Measurements from ENCODE around the gene CTBP2.

The CTBP2 gene

GRCh38 chr10:125011926-125012705, 148.2 kb downstream of the CTBP2 start:
- DNase-seq (ENCODE audit: low read depth in 1 of 2, low spot score in 1 of 2): no peak

- no peak for DNase-seq (ENCODE audit: low read depth in 1 of 2, low spot score in 1 of 2)
Measured at GRCh38 chr10:125011171-125011925, 149.0 kb downstream of the CTBP2 start.

- no peak for DNase-seq (ENCODE audit: low read depth in 1 of 2, low spot score in 1 of 2)
Measured at GRCh38 chr10:125010362-125010761, 150.0 kb downstream of the CTBP2 start.

- DNase-seq (ENCODE audit: low read depth in 1 of 2, low spot score in 1 of 2): no peak
Measured at GRCh38 chr10:125009661-125010161, 150.7 kb downstream of the CTBP2 start.

- DNase-seq (ENCODE audit: low read depth in 1 of 2, low spot score in 1 of 2): no peak
Measured at GRCh38 chr10:125008689-125009638, 151.4 kb downstream of the CTBP2 start.

GRCh38 chr10:125007436-125007835, 152.9 kb downstream of the CTBP2 start:
- DNase-seq (ENCODE audit: low read depth in 1 of 2, low spot score in 1 of 2): no peak

GRCh38 chr10:125006921-125007426, 153.4 kb downstream of the CTBP2 start:
- DNase-seq (ENCODE audit: low read depth in 1 of 2, low spot score in 1 of 2): no peak

- DNase-seq (ENCODE audit: low read depth in 1 of 2, low spot score in 1 of 2): no peak
Measured at GRCh38 chr10:125006188-125006680, 154.1 kb downstream of the CTBP2 start.

GRCh38 chr10:125005312-125006187, 154.8 kb downstream of the CTBP2 start:
- DNase-seq (ENCODE audit: low read depth in 1 of 2, low spot score in 1 of 2): no peak

GRCh38 chr10:125004571-125005311, 155.6 kb downstream of the CTBP2 start:
- DNase-seq (ENCODE audit: low read depth in 1 of 2, low spot score in 1 of 2): no peak

- no peak for DNase-seq (ENCODE audit: low read depth in 1 of 2, low spot score in 1 of 2)
Measured at GRCh38 chr10:125003901-125004467, 156.4 kb downstream of the CTBP2 start.

GRCh38 chr10:125003146-125003900, 157.0 kb downstream of the CTBP2 start:
- DNase-seq (ENCODE audit: low read depth in 1 of 2, low spot score in 1 of 2): no peak

GRCh38 chr10:125002423-125003145, 157.8 kb downstream of the CTBP2 start:
- no peak for DNase-seq (ENCODE audit: low read depth in 1 of 2, low spot score in 1 of 2)

GRCh38 chr10:125002047-125002422, 158.3 kb downstream of the CTBP2 start:
- DNase-seq (ENCODE audit: low read depth in 1 of 2, low spot score in 1 of 2): no peak

GRCh38 chr10:125001313-125002046, 158.9 kb downstream of the CTBP2 start:
- DNase-seq (ENCODE audit: low read depth in 1 of 2, low spot score in 1 of 2): no peak

Data from activated CD4-positive, alpha-beta T cell treated with anti-CD3 and anti-CD28 coated beads, Interleukin-2, amount 50 U/mL, for 24 hours (primary cell).